ENCODE data around the gene BBLN.
"Not testable (repeated sequence)": the region's sequence is repeated elsewhere in the genome, so short reads cannot be mapped to it uniquely, and the experiment has no call there.

The BBLN gene

GRCh38 chr9:128124451-128124850 lies 35.6 kb upstream of the BBLN start:
- no peak for DNase-seq

- peak in 28 of 56 donors; percentile 5 to 73 (median 26) for DNase-seq
Measured at GRCh38 chr9:128124873-128125579, 35.0 kb upstream of the BBLN start.

GRCh38 chr9:128125580-128126354 lies 34.3 kb upstream of the BBLN start:
- no peak for DNase-seq

- peak in 54 of 56 donors; percentile 29 to 89 (median 79) for DNase-seq
Measured at GRCh38 chr9:128127568-128127989, 32.5 kb upstream of the BBLN start, which contains the start of gene PTGES2. Gene PTGES2 (minus strand): TSS chr9:128127729. CDS start chr9:128127717, 12 bp downstream.

GRCh38 chr9:128127990-128128835 lies 31.9 kb upstream of the BBLN start:
- DNase-seq: peak in 55 of 56 donors; percentile 62 to 97 (median 90)

GRCh38 chr9:128128836-128129590 lies 31.1 kb upstream of the BBLN start:
- no peak for DNase-seq

GRCh38 chr9:128129976-128130590 lies 30.0 kb upstream of the BBLN start:
- DNase-seq: peak in 6 of 56 donors; percentile 24 to 57 (median 35)

- DNase-seq: not testable (repeated sequence)
Measured at GRCh38 chr9:128130651-128131050, 29.4 kb upstream of the BBLN start.

GRCh38 chr9:128131346-128131745 lies 28.7 kb upstream of the BBLN start:
- DNase-seq: not testable (repeated sequence)

- not testable (repeated sequence) for DNase-seq
Measured at GRCh38 chr9:128132139-128132538, 27.9 kb upstream of the BBLN start.

- DNase-seq: not testable (repeated sequence)
Measured at GRCh38 chr9:128135561-128135960, 24.5 kb upstream of the BBLN start.

GRCh38 chr9:128136816-128137793 lies 23.0 kb upstream of the BBLN start:
- DNase-seq: no peak

- no peak for DNase-seq
Measured at GRCh38 chr9:128138001-128138400, 22.1 kb upstream of the BBLN start.

GRCh38 chr9:128139621-128140020 lies 20.4 kb upstream of the BBLN start:
- DNase-seq: no peak

- no peak for DNase-seq
Measured at GRCh38 chr9:128141604-128142003, 18.5 kb upstream of the BBLN start.

GRCh38 chr9:128142061-128142460 lies 18.0 kb upstream of the BBLN start:
- no peak for DNase-seq

GRCh38 chr9:128142596-128142995 lies 17.5 kb upstream of the BBLN start:
- DNase-seq: no peak

GRCh38 chr9:128143525-128144238 lies 16.4 kb upstream of the BBLN start:
- no peak for DNase-seq
